GM12878 (cell line): ENCODE results near the gene NEK1.

Source experiments
- ASH2L ChIP-seq: fragments of 300-600, 200-600 bp; sonication (generic); IDR thresholded peaks from 2 replicates; pipeline ENCODE4 v1.6.1; 2017; ENCODE audit warnings: low read depth, mild to moderate bottlenecking, borderline replicate concordance
- CREB1 ChIP-seq: IDR thresholded peaks from 2 replicates; pipeline ENCODE4 v1.6.1; 2012; ENCODE audit warnings: low read depth, mild to moderate bottlenecking, inconsistent platforms
- IKZF2 ChIP-seq, 2 experiments: fragments of 450-650 bp; IDR thresholded peaks; 2 replicates each; pipeline ENCODE4 v1.6.1; 2017; ENCODE audit warnings: mild to moderate bottlenecking in 2 of 2, moderate library complexity in 2 of 2
- JUND ChIP-seq: IDR thresholded peaks from 2 replicates; pipeline ENCODE4 v1.6.1; 2012; ENCODE audit warnings: low read depth, mild to moderate bottlenecking, low read length, improper control_type of control experiment, moderate library complexity
- MXI1 ChIP-seq: fragments of 150-350 bp; IDR thresholded peaks from 2 replicates; pipeline ENCODE4 v1.6.1; 2011; ENCODE audit warnings: low read depth, mild to moderate bottlenecking, inconsistent platforms, low read length, improper control_type of control experiment
- NFXL1 ChIP-seq: fragments of 450-650 bp; IDR thresholded peaks from 2 replicates; pipeline ENCODE4 v1.6.1; 2017; ENCODE audit warnings: antibody characterized with exemption, mild to moderate bottlenecking, borderline replicate concordance
- POLR2AphosphoS5 ChIP-seq: IDR thresholded peaks from 2 replicates; pipeline ENCODE4 v1.6.1; 2011; ENCODE audit warnings: mild to moderate bottlenecking, low read length, inconsistent platforms

DNA sequence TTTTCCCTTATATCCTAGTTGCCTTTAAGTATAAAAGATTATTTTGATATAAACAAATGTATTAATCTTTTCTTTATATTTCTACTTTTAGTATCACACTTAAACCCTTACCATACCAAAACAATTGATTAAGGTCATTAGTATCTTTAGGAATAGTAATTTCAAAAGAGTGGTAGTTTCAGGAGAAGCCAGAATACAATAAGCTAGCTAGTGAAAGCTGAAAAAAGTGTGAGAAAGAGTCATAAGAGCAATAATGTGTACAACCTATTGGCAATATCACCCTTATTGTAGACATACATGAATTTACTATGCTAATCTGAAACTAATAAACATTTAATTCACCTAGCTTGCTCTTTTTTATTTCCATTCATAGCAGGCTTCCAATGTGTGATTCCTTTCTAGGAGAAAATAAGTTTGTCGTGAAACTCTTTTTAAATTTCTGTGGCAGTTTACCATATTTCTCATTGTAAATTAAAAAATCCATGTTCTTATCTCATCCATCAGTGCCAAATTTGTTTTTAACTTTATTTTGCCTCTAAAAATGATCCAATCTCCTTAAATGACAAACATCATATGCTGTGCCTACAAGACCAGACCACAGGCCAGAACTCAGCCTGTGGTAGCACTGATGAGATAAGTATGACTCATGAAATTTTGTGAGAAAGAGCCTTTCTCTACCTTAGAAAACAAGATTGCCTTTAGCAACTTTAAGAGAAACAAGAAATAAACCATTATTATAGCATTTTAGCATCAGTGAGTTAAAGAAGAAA lies 8.1 kb downstream of the NEK1 start:
- TF ChIP-seq JUND (no peak), NFXL1 (no peak), ASH2L (no peak), MXI1 (no peak), POLR2AphosphoS5 (no peak), IKZF2 (IDR thresholded peaks at IDR 0.05) (no peak), CREB1 (no peak)
